ENCODE measurements around the gene PKNOX2.

PKNOX2 gene

DNA sequence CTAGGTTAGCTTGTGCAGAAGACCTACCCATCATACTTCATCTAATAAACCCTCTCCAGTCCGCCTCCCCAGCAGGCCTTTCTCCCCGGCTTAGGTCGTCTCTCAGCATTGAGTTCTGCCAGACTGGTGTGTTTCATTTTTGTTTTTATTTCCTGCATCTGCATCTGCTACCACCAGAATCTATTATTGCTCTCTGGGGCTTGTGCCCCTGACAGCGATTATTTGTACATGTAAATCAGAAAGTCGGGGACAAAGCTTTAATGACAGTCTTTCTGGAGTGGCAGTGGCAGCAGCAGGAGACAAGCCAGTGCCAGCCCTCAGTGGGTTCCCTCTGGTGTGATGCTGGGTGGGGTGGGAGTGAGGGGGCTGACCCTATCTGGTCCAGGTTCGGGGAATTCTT lies 127.5 kb downstream of the PKNOX2 start:
- DNase-seq: no peak

DNA sequence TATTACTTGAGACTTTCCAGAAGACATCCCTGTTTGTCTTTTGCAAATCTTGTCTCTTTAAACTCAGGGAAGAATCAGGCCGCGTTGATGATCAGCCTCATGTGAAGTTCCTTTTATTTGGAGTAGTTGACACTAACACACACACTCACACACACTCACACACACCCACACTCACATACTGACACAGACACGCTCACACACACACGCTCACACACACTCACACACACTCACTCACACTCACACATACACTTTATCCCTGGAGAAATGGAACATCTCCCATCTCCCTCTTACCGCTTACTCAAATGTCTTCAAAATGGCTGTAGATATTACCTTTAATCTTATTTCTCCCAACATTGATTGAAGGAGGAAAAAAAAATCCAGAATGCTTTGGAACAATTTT lies 129.0 kb downstream of the PKNOX2 start:
- DNase-seq: no peak

DNA sequence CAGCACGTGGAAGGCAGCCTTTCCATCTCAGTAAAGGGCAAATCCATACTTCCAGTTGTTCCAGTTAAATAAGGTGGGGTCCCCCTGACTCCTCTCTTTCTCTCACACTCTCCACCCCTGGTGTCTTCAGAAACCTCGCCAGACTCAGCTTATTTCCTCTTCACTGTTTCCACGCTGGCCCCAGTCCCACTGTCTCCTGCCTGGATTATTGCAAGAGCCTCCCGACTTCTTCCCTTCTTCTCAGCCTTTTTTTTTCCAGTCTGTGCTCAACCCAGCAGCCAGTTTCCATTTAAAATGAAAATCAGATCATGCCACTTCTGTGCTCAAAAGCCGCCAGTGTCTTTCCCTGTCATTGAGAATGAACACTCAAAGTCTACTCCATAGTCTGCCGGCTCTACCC lies 131.4 kb downstream of the PKNOX2 start:
- no peak for DNase-seq

DNA sequence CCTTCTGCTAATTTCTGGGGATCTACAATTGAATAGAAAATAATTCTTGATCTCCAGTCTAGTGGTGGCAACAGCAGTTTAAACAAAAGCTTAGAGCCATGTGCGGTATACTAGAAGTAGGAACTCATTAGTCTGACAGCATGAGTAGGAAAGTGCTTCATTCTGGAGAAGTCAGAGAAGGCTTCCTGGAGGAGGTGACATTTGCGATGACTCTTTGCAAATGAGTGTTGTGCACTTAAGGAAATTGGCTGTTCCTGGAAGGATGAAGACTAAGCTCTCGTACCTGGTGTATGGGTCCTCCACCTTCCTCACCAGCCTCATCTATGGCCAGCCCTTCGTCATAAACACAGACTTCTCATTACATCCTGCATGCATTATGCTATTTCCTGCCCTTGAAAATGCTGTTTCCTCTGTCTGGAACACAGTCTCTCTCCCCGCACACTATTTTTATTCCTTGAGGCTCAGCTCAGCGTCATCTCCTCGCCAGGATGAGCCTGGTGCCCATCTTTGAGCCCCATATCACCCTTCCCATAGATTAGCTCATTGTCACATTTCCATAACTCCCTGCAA lies 132.9 kb downstream of the PKNOX2 start:
- DNase-seq: no peak

DNA sequence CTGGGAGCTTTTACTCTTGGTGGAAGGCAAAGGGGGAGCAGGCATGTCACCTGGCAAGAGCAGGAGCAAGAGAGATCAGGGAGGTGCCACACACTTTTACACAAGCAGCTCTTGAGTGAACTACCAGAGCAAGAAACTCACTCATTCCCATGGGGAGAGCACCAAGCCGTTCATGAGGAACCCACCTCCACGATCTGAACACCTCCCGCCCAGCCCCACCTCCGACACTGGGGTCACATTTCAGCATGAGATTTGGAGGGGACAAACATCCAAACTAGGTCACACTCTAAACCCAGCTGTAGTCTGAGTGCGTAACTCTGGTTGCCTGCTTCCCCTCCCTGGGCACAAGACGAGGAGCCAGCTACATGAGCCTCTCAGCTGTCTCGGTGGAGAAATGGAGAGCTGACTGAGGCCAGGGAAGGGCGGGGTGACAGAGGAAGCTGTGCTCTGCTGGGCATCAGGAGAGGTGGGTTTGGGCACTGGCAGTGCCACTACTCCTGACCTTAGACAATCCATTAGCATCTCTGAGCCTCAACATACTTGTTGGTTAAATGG lies 134.6 kb downstream of the PKNOX2 start:
- DNase-seq: no peak

DNA sequence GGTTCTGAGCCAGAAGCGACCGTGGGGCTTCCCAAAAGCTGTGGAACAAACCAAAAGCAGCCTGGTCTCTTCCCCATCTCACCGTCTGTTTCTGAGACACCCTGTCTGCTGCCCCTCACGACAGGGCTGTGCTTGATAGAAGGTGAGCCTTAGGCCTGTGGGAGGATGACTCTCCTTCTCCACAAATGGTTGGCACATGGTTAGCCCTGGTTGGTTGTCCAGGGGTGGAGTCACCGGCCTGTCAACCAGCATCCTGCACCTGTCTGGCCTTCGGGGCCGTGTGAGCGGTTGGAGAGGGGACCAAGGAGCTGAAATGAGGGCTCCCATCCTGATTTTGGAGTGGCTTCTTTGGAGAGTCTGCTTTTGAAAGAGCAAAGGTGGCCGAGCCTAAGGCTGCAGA lies 135.3 kb downstream of the PKNOX2 start:
- DNase-seq: no peak

DNA sequence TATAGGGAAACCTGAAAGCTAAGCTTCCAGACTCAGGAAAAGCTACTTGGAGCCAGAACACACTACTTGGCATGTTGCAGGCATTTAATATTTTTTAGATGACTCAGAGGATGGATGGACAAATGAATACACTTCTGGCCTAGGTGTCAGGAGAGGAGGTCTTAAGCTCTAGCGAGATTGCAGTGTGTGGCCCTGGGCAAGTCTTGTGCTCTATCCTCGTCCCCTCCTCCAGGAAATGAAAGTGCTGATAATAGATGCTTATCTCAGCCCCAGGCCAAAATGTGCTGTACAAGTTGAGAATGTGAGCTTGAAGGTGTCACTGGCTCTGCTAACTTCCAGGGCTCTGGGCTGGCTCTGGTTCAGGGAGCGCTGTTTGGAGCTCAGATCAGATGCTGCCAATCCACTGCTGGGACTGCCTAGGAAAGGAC lies 136.3 kb downstream of the PKNOX2 start:
- no peak for DNase-seq

DNA sequence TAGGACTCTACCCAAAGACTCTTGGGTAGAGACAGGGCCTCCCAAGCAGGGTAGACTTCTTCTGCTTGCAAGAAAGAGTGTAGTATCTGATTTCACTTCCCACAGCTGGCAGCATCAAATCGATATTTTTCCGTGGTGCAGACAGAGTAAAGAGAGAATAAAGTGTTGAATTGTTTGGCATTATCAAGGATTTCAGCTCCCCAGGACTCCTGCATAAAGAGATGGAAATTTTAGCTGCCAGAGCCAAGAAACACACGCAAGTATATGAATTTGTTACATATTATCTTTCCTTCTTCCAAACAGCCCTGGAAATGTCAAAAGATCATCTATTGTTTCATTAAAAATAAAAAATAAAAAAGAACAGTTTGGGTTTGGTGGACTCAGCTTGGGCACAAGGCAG lies 136.8 kb downstream of the PKNOX2 start:
- DNase-seq: no peak

DNA sequence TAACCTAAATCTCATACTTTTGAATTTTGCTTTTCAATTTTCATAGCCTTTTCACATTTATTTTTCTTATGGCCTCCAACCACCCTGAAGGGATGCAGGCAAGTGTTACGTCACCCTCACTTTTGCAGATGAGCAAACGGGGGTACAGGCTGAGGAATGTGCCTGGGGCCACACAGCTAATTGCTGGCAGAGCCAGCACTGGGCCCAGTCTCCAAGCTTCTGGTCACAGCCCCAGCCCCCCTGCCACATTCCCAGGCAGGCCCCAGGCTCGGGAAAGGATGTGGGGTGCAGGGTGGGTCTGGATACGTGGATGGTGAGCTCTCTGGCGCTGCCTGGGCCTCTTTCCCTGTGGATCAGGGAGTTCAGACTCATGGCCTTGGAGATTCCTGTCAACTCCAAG lies 138.6 kb downstream of the PKNOX2 start:
- no peak for DNase-seq

DNA sequence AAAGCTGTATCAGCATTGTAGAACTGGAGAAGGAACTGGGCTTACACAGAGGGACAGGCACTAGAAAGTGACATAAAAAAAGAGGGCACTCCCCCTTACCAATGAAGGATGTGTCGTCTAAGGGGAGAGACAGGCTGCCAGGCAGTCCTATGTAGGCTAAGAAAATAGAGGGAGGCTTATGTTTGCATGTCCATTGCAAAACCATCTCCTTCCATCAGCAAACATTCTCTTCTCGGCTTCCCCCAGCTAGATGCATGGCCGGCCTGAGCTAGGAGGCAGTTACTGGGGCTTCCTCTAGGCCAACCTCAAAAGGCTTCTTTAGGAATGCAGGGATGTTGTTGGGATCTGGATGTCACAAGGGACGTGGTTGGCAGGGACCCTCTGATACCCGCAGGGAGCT lies 139.1 kb downstream of the PKNOX2 start:
- DNase-seq: no peak

DNA sequence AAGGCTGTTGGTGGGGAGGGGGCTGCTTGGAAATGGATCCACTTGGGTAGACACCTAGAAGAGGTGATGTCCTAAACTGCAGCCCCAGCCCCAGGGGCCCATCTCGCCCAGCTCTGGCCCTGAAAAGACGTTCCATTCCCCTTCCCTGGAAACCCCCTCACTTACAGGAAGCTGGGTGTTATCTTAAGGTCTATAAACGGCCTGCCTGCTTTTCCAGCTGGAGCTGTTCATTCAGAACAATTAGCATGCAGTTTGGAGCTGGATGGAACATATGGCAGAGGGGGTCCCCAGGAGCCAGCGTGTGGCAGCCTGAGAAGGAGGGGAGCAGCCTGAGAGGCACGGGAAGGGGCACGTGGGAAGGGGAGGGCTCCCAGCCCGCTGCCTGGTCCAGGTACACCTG lies 139.6 kb downstream of the PKNOX2 start:
- no peak for DNase-seq

DNA sequence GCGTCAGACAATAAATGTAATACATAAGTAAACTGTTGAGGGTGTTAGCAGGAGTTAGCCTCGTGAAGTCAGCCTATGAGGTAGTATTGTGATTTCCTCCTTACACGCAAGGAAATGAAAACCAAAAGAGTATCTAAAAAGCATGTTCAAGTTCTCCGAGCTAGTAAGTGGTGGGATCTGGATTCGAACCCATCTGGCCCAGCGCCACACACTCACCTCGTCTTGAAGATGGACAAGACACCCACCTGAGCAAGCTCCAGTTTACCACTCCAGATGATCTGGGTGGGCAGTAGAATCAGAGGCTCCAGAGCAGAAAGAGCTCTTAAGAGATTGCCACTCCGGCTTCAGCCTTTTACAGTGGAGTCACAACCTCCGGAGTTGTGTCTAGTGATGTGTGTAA lies 140.3 kb downstream of the PKNOX2 start:
- DNase-seq: no peak

DNA sequence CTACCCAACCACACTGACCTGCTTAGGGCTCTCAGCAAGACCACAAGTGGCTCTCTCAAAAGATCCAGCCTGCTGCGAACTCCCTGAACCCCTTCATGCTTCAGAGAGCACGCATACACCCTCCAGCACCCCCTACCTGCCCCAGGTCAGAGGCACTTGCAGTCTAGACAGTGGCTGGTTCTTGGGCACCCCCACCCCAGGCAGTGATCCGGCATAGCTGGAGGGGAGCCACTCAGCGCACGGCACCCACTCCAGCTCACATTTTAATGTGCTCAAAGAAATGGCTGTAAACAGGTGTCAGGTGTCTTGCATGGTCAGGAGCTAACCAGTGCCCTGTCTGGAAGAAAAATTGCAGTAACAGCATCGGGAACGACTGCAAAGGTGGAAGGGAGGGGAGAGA lies 140.8 kb downstream of the PKNOX2 start:
- DNase-seq: no peak

DNA sequence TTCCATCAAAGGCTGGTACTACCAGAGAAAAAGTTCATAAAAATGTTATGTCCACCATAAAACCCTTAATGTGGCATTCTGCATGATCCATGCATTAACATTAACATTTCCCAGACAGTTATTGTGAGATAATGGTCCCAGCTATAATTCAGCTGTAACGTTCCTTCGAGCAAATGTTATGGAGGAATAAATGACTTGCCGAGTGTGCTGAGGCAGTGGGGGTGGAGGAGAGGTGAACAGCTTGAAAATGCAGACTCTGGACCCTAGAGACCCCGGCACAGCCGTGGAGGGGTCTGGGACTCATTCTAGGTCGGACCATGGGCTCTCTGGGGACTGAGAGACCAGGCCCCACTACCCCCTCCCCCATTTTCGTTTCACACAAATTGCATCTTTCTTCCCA lies 141.9 kb downstream of the PKNOX2 start:
- no peak for DNase-seq

DNA sequence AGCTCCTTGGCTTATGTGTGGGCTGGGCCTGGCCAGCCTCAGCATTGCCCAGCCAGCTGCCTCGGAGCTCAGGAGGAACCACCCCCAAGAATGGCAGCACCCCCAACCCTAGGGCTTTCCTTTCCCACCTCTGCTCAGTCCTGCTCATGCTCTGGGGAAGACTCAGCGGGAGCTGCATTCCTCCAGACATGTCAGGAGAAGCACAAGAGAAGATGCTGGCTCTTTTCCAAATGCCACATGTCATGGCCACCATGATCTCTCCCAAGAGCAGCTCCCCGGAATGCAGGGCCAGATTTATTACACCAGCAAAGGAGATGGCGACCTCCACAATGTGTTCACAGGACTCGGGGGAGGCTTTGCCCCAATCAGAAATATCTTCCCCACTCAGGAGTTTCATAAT lies 143.7 kb downstream of the PKNOX2 start:
- no peak for DNase-seq

DNA sequence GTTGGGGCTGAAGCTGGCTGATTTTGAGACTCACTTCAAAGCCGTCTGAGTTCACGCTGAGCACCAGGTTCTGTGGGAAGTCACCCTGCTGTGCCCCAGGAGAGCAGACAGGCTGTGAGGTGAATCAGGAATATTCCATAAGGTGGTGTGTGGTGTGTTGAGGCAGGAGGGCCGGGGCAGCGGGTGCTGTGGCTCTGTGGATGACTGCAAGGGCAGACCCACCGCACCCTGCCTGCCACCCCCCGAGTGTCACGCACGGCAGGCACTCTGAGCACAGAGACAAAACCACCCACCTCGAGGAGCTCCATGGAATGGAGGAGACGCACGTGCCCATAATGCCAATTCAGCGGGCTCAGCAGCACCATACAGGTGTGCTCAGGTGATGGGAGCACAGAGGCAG lies 147.8 kb downstream of the PKNOX2 start:
- no peak for DNase-seq

DNA sequence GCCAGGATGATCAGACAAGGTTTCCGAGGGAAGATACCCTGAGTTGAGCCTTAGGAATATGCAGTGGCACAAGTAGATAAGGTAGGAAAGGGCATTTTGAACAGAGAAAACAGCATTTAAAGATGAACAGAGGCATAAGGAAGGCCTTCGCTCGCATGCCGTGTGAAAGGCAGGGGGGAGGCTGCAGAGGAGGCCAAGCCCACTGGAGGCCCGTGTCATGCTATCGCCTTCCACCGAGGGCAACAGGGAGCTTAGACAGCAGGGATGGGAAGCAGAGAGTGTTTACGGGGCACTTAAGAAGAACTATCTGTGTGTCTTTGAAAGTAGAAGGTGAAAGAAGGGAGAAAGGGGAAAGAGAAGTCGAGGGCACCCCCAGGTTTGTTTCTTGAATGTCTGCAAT lies 148.3 kb downstream of the PKNOX2 start:
- no peak for DNase-seq

DNA sequence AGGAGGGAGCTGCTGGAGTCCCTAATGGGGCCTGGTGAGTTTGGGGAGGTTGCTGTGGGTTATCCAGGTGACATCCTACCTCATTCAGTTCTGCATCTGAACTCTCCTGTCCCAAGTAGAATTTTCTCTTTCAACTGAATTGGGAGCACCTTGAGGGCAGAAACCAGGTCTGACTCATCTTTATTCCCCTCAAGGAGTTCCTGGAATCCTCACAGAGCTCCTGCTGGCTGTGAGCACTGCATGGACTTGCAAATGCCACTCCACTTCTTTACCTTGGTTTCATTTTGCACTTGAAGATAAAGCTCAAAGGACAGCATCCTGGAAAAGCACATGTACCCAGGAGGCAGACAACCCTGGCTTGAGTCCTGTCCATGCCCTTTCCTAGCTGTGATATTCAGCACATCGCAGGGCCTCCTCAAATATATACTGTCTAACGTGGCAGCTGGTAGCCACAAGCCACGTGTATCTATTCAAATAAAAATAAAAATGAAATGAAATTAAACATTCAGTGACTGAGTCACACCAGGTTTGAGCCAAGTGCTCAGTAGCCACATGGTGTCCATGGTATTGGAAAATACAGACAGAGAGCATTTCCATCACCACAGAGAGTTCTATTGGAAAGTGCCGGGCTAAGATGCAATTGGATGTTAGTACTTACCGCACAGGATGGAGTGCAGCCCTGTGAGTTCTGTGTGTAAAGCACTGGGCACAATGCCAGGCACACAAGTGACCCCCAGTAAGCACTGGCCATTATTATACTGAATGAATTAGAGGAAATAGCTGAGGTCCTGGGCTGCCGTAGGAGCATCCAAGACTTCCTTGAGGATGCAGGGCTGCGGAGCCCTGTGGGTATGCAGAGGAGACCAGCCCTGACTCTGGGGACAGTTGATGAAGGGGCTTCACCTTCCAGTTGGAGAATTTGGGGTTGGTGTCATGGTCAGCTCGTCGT lies 149.0 kb downstream of the PKNOX2 start:
- DNase-seq: no peak

DNA sequence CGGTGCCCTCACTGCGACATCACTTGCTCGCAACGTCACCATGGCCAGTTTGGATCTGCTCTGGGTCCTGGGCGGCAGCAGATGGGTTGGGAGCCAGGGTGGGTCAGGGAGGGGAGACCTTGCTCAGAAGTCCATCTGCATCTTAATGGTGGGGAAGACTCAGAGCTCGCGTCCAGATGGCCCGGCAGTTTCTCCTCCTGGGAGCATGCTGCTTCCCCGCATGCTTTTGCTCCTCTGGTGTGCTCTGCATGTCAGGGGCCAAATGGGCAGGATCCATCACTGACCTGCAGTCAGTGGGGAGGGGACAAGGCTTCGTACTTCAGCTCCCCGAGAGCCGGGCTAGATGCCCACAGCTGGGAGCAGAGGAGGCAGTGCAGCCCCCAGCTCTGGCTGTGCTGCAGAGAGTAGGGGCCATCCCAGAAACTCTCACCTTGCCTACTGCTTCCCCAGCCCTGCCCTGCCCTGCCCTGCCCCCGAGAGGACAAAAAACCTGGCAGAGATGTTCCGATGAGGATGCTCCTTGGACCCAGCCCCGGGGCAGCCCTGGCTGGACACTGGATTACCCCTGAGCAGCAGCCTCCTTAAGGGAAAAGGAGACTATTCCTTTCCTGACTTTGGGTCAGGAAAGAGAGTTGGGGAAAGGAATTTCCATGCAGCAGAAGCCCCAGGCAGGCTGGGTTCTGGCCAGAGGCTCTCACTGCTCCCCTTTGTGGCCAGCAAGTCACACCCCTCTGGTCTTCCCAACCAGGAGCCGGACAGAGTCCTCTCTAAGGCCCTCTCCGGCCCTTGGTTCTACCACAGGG lies 149.9 kb downstream of the PKNOX2 start:
- no peak for DNase-seq

DNA sequence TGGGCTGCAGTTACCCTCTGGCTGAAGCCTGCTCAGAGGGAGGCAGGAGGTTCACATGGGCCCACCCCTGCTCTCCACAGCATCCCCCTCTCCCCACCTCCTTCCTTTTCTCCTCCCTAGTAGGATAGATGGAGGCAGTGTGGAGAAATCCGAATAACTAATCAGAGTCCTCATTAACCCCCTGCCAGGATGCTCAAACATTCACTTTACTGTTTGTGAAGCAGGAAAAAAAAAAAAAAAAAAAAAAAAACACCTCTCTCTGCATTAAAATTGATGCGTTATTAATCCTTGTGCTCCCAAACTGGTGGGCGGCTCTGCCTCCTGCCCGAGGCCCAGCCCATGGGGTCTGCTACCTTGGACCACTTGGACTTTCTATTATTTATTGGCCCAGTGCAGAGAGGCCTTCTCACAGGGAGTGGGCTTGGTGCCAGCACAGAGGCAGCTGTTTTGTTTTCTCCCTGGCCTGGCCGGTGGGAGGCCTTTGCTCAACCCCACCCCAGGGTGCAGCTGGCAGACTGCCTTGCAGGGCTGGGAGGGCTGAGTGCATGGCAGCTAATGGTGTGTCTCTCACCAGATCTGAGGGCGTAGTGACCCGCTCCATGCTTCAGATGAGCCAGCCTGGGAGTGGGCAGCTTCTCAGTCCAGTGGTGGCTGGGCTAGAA lies 150.7 kb downstream of the PKNOX2 start:
- DNase-seq: peak; percentile 57

DNA sequence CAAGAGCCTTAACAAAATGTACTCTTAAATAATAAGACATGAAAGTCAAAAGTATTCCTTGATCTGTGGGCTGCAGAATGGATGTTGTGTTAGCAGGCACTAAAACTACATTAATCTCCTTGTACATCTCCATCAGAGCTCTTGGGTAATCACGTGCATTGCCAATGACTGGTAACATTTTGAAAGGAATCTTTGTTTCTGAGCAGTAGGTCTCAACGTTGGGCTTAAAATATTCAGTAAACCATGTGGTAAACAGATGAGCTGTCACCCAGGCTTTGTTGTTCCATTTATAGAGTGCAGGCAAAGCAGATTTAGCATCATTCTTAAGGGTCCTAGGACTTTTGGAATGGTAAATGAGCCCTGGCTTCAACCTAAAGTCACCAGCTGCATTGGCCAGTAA lies 152.9 kb downstream of the PKNOX2 start:
- no peak for DNase-seq

DNA sequence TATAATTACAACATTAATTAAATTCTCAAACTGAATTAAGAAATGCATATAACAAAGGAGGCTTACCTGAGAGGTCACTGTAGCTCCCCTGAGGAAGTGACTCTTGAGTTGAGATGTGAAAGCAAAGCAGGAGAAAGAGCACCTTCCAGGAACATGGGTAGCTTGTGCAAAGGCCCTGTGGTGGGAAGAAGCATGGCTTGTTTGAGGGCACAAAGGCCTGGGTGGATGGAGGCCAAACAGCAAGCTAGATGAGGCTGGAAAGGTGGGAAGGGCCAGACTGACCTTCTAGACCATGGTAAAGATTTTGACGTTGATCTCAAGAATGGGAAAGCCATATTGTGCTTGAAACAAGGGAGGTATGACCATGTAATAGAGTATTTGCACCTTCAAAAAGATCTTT lies 155.1 kb downstream of the PKNOX2 start:
- no peak for DNase-seq

Measured in retina (tissue), 1 donor.